SKM-1 treated with dmso at 0.1 percent for 144 hours (cell line): ENCODE data around the gene DHCR7.

Experiments used
- DNase-seq: peaks from one replicate; lab custom pipeline; 2025; ENCODE audit not compliant: unreplicated experiment; lab: John Stamatoyannopoulos, UW

DHCR7 gene

DNA sequence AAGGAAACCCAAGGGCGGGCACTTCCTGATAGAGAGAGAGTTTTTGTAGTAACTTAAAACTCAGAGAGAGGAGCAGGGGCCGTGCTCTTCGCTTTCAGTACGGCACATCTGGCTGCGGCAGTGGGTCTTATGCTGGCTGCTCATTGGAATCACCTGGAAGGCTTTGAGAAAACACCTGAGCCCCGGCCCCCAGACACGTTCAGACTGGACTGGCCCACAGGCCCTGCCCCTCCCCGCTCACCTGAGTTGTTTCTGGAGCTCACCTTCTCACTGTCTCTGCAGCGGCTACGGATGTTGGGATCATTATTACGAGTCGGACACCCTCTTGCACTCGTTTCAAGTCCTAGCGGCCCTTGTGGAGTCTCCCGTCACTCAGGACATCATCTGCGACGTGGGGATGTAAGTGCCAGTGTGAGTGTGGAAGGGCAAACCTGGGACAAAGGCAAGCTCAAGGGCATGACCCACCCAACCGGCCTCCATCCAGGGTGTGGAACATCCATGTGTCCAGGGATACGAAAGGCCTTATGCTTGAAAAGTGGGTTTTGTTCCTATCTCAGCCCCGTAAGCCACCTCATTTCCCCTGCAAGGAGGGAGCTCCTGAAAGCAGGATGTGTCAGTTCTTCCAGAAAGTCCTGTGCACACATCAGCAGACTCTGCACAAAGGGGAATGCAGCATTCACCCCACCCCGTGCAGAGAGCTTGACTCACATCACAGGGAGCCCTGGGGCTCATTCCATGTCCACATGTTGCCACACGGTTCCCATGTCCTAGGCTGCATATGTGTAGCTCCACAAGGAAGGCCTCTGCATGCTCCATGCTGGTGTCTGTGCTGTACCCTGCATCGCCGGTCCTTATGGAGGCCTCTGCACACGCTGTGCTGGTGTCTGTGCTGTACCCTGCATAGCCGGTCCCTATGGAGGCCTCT is 10.2 kb upstream of the DHCR7 start:
- DNase-seq, result no peak

DNA sequence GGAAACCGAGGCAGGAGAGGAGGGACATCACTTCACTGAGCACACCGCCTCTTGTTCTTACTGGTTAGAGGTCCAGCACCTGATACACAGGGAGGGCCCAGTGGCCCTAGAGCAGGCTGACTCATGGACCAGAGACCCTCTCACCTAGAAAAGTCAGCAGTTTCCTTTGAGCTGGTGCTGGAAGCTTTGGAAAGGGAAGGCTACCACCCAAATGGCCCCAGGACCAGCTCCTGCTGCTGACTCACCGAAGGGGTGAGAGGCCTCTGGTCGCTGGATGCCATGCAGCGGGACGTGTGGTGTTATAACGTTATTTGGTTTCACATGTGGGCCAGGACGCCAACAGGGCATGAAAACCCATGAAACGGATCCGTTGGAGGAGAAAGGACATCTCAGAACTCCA is 8.6 kb upstream of the DHCR7 start:
- DNase-seq, result no peak

DNA sequence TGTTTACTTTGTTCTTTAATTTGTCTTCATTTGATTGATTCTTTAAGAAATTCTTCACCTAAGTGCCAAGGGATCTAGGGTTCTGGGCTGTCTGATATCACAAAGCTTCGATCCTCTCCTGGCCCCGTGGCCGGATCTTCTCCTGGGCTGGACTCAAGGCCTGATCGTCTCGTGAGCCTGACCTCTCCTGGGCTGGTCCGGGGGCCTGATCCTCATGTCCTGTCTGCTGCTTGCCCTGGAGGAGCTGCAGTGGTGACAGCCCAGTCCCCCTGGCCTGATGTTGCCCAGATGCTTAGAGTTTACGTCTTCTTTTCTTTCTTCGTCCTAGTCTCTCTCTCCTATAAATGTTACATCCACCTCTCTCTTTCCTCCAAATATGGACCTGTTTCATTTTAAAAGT is 8.1 kb upstream of the DHCR7 start:
- DNase-seq, result no peak

DNA sequence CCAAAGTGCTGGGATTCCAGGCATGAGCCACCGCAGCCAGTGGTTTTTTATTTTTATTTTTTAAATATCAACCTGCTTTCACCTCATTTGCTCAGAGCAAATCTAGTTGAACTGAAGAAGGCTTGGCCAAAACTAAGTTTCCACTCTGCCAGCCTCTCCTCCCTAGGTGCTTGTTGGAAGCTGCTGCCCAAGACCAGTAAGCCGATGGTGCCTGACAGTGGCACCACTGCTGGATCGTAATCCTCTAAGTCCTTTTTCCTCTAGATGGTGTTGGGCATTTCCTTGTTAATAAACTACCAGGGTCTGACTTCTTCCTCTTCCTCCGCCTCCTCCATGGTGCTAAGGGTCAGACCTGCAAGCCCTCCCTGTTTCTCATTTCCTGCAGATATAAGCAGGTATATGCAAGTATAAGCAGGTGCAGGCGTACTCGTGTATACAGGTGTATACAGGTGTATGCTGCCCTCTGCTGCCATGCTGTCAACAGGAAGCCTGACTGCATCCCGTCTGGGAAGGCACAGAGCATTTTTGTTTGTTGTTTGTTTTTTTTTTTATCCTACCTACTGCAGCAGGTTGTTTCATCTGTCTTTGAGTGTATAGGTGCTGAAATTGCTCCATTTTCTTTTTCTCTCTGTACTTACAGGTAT is 6.4 kb upstream of the DHCR7 start:
- DNase-seq, result no peak

DNA sequence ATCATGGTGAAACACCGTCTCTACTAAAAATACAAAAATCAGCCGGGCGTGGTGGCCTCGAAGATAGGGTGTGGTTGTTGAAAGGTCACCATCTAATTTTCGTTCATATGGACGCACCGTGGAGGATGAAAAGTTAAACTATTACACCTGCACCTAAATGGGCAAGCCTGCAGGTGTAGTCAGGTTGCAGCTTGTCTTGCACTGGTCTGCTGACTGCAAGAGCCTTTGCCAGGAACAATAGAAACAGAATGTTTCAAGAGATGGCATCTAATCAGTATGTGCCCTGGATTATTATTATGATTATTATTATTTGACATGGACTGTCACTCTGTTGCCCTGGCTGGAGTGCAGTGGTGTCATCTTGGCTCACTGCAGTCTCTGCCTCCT is 5.7 kb upstream of the DHCR7 start:
- DNase-seq, result no peak

DNA sequence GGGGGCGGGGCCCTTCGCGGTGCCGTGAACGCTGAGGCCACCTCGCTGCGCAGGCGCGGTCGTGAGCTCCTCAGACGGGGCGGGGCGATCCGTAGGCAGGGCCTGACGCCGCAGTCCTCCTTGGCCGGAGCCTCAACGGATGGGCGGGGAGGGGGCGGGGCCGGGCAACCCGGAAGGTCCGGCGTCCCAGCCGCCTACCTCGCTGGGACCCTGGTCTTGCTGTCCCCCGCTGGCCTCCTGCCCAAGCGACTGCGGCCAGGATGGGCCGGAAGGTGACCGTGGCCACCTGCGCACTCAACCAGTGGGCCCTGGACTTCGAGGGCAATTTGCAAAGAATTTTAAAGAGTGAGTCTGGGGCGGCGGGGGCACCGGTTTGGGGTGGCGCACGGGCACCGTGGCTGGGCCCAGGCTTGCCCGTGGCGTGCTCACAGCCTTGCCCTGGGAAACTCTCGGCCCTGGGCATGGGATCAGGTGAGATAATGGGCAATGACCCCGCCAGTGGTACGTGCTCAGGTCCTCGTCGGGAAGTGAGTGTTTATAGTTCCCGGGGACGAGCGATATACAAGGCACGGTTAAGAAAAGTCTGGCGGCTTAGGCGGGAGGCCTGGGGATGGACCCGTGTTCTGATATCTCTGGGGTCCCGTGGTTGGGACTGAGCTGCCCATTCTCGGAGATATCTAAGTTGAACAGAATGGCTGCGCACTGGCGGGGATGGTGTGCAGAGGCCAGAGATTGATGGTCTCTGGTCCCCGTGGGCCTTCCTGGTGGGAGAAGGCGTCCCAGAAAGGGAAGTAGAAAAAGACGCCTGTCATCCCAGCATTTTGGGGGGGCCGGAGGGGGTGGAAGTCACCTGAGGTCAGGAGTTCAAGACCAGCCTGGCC is 5.1 kb upstream of the DHCR7 start, which contains the start of gene NADSYN1:
NADSYN1 (plus strand) TSS at position 167 of the 881 bp plus-strand sequence; CDS start at position 261, 94 bp downstream.
- DNase-seq, result peak; percentile 90

DNA sequence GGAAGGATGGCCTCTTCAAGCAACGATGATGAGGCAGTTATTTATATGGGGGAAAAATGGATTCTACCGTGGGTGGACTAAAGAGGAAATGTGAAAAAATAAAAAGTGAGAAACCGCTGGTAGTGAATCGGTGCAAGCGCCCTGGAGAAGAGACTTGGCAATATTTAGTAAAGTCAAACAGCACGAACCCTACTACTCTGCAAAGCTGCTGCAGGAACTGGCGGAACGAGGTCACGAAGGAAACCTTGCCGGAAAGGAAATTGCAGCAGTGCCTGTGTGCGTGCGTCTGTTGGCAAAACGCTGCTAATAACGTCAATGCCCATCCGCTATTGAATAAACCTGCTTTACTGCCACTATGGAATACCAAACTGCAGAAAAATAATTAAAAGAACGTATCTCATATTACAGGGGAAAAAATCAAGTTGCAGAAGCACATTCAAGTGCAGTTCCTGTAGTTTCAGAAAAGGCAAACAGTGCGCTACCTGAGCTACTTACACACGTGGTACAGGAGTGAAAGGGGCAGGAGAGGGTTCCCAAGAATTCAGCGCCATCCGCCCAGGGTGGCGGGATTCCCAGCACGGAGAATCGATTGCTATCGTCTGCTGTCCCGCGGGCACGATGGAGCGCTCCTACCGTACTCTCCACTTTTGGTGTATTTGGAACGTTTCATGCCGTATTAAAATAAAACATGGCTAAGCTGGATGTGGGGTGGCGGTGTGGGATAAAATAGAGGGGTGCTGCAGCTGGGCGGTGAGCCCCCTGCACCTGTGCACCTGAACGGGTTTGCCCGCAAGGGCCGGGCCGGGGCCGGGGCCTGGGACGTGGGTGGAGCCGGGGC is 4.2 kb upstream of the DHCR7 start:
- DNase-seq, result peak; percentile 60

DNA sequence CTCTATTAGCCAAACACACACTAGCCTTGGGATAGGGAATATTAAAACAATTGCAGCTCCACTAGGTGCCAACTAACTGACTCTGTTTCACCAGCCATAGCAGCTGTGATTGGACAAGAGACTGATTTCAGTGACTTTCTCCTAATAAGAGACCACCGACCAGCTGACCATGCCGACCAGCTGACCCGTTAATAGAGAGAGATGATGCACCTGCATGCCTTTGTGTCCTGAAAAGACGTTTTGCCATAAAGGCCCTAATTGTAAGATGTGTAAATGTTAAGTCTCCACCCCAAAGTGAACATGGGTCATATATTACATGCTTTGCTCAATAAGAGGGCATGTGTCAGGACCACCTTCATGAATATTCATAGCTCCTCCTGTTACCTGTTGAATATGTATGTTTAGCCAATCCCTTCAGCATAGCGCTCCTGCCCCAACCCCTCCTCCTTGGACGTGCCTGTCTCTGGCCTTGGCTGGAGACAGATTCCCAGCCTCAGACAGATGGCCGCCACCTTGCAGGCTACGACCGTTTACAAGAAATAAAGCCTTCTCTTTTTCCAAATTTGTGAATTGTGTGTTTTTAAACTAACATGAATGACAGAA is 3.5 kb upstream of the DHCR7 start:
- no peak for DNase-seq

DNA sequence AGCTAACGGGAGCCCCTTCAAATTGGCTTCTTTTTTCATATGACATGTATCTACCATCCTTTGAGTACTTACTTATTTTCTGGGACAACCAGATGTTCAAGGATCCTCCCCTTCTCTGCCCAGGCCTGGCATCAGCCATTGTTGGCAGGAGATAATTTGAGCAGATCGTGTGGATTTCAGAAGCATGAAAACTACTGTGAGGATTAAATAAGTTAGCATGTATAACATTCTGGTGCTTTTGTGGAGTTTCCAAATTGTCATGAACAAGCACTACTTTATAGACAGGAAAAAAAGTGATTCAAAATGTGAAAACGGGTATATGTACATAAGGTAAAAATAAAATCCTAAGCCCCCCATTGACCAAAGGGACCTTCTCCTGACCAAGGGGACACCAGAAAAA is 2.7 kb upstream of the DHCR7 start:
- DNase-seq, result no peak

DNA sequence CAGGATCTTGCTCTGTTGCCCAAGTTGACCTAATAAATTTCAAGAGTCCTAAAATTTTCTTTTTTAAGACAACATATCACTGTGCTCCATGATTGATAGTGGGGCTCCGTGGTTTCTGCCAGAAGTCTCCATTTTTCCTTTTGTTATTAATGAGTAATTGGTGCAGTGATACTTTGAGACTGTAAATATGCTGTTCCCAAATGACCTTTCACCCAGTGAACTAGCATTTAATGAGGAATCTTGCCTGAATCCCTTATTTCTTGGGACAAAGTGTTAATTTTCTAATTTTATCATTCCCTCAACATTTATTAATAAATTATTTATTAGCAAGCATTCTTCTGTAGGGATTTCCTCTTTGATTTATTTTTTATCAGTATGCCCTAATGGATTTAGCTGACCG is 2.3 kb upstream of the DHCR7 start:
- no peak for DNase-seq

DNA sequence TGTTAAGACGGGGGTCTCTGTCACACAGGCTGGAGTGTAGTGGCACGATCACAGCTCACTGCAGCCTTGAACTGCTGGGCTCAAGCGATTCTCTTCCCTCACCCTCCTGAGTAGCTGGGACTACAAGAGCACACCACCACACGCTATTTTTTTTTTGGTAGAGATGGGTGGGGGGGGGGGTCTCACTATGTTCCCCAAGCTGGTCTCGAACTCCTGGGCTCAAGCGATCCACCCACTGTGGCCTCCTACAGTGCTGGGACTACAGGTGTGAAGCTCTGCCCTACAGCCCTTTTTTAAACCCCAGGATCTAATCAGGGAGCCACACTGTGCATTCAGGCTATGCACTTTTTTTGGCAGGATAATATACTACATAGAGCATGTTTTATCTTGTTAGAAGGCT is 1.4 kb upstream of the DHCR7 start:
- DNase-seq, result no peak

DNA sequence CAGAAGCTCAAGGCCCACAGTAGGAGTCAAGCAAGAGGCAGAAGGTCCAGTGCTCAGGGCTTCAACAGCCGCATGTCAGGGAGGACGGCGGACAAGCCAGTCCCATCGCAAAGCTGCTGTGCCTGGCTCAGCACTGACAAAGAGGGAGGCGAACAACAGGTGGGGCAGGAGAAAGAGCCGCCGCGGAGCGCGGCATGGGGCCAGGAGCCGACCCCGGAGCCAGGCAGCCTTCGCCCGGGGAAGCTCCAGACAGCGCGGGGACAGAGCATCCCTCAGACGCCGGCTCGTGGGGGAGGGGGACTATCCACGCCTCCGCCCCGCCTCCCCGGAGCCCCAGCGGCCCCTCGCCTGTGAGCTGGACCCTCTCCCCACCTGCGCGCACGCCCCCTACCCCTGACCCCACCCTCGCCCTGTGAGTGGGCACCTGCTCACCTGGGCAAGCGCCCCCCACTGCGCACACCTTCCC is 369 bp downstream of the DHCR7 start:
- peak; percentile 43 for DNase-seq

DNA sequence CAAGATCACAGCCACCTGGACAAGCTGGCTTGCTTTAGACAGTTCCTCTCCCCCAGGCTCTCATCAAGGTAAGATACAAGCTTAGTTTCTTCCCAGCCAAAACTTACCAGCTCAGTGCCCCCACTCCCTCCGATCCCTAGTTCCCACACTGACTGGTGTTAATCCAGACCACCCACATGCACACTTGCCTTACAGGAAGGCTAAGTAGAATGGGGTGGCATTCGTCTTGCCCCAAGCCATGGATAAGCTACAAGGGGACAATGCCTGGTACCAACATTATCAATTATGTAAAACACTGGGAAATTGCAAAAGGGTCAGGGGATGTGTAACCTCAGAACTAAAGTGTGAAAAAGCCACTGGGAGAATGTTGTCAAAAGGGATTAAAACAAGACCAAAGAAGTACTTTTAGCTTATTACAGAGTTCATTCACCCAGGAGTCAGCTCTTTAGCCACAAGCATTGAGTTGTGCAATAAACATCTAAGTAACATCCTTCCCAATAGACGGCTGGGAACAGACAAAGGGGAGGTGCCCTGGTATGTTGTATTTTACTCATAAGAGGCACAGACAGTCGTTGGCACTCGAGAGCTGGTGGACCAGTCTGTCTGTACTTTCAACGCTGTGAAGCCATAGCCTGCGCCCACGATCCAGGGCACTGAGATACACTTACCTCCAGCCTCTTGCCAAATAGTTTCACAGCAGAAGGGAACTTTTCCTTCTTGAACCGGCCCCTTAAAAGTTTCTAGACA is 1.1 kb downstream of the DHCR7 start:
- DNase-seq, result peak; percentile 75

DNA sequence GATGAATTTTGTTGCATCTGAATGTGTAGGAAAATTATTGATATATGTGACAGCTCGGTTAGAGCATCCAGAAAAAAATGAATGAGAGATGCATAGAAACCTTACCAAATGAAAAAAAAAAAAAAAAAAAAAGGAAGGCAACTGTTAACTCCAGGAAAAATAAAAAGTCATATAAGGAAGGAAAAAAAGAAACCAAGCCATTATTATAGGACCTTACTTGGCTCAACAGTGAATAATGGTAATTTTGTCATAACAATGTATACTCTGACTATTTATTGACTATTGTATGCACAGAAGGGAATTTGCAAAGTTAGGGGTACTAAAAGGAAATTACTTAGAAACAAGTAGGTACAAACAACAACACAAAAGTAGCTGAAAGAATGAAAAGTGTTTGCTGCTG is 2.0 kb downstream of the DHCR7 start:
- DNase-seq, result no peak

DNA sequence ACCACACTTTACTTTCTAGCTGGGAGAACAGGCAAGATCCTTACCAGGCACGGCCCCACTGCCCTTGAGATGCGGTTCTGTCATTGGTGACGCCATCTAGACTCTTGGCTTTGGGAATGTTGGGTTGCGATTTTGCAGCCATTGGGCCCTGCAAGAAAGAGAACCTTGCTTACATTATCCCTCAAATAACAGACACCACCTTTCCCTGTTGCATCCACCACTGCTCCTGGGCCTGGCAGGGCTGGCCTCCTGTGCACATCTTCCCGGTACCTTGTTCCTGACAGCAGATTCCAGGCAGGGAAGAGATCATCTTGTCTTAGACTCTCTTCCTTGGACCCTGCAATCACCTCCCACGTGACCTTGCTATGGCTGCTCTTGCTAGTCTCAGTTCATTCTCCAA is 3.4 kb downstream of the DHCR7 start:
- DNase-seq, result no peak

DNA sequence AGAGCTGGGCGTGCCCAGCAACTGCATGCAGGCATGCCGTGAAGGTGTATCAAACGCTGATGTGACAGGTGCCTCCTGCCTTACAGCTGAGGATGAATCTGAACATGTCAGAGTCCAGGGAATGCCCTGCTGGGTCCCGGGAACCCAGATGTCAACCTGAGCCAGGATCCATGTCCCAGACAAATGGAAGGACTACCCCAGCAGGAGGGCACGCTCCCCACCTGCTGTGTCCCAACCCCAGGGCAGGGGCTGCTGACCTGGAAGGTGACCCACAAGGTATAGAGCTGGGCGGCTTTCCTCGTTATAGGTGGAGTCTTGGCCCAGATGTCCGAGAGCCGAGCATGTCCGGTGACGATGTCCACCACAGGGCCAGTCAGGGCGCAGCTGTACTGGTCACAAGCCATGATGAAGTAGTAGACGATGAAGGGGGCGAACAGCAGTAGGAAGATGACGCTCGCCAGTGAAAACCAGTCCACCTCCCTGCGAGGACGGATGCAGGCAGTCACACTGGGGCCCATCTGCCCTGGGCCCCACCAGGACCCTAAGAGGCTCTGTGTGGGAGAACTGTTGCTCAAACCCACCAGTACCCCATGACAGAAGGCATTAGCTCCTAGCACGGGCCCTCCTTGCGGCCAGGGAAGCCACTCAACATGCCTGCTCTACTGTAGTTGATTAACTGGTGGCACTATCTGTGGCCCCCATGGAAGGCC is 4.3 kb downstream of the DHCR7 start:
- no peak for DNase-seq

DNA sequence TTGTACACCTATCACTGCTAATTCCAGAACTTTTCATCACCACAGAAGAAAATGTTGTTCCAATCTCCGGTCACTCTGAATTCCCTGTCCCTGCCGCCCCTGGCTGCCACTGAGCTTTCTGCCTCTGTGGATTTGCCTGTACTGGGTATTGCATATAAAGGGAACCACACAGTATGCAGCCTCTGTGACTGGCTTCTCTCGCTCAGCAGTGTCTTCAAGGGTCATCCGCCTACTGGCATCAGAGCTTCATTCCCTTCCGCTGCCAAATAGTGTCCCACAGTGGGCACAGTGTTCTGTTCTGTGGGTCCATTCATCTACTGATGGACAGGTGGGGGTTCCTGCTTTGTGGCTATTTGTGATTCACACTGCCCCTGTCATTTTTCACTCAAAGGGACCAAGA is 5.3 kb downstream of the DHCR7 start:
- DNase-seq, result no peak

DNA sequence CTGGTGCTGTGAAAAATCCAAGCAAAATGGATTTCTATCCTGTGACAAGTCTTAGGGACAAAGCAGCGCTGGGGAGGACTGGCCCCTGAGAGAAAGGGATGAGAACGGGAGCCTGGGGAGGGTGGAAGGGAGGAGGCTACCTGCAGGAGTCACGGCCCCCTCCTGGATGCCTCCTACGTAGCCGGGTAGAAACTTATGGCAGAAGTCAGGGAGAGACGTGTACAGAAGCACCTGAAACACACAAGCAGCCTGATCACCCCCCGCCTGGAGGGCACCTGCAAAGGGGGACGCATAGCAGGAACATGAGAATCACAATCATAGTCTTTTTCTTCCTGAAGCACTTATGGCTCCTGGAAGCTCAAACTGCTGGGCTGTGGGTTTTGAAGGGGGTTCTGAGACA is 6.1 kb downstream of the DHCR7 start:
- DNase-seq, result no peak

DNA sequence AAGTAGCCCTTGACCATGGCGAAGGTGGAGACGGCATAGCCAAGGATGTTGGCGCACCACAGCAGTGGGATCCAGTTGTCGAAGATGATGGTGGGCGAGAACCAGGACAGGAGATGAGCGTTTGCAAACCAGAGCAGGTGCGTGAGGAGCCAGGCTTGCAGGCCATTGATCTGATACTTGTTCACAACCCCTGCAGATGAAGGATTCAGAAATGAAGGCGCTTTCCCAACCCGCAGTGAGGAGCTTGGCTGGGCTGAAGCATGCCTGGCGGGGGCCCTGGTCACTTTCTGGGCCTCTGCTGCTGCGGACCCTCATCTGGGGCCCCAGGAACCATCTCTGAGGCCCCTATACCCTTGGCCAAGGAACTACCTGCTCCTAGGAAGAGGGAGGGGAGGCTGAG is 6.9 kb downstream of the DHCR7 start:
- DNase-seq, result no peak
